WTC11 (cell line): ENCODE results near the gene CTNNA1. TPM values are rescaled to one million over a fixed set of nuclear protein-coding genes. Genes with fewer than 3 reads are reported as not detected.

ENCODE experiments used
- ATAC-seq: fragments of 200-7000 bp; cut with Tn5 transposase; 2 replicates; pipeline ENCODE4 v1.10.0; 2021; ENCODE audit warnings: mild to moderate bottlenecking, moderate library complexity
- CTCF ChIA-PET: fragments of 300-600 bp; sonication (Branson Sonifier 250); formaldehyde crosslinking; loops from one replicate; lab custom pipeline; 2021; ENCODE audit warnings: antibody characterized with exemption; lab: Charles Lee
- POLR2A ChIA-PET: fragments of 350-600 bp; sonication (Branson Sonifier 250); formaldehyde crosslinking; loops from one replicate; lab custom pipeline; 2021; ENCODE audit warnings: antibody characterized with exemption; lab: Charles Lee
- DNase-seq: peaks from one replicate; pipeline ENCODE4 v3.0.0; 2021; ENCODE audit warnings: low spot score
- H3K27ac Mint-ChIP-seq: 2 replicates; pipeline ENCODE4 v1.8.0; 2021; ENCODE audit warnings: mixed read lengths
- H3K27me3 Mint-ChIP-seq: 2 replicates; pipeline ENCODE4 v1.8.0; 2021; ENCODE audit warnings: low read depth, mild to moderate bottlenecking, moderate library complexity, mixed read lengths
- H3K36me3 Mint-ChIP-seq: 2 replicates; pipeline ENCODE4 v1.8.0; 2021; ENCODE audit warnings: mixed read lengths
- H3K4me1 Mint-ChIP-seq: 2 replicates; pipeline ENCODE4 v1.8.0; 2022; ENCODE audit warnings: mixed read lengths
- H3K4me3 Mint-ChIP-seq: 2 replicates; pipeline ENCODE4 v1.8.0; 2021; ENCODE audit warnings: mild to moderate bottlenecking, moderate library complexity, mixed read lengths
- H3K9me3 Mint-ChIP-seq: 2 replicates; pipeline ENCODE4 v1.8.0; 2021; ENCODE audit warnings: mixed read lengths
- E2F4 ChIP-seq: sonication (generic); formaldehyde crosslinking; IDR thresholded peaks from 2 replicates; pipeline ENCODE4 v1.8.1; 2022; ENCODE audit warnings: low read depth, mild to moderate bottlenecking, moderate library complexity, missing genetic modification reagents, borderline replicate concordance
- FOXP1 ChIP-seq: sonication (generic); formaldehyde crosslinking; IDR thresholded peaks from 2 replicates; pipeline ENCODE4 v1.8.0; 2022; ENCODE audit warnings: missing genetic modification reagents, mild to moderate bottlenecking, moderate library complexity, borderline replicate concordance
- IRF2 ChIP-seq: sonication (generic); formaldehyde crosslinking; IDR thresholded peaks from 2 replicates; pipeline ENCODE4 v1.8.0; 2022; ENCODE audit warnings: low read depth, missing genetic modification reagents, borderline replicate concordance
- PRDM15 ChIP-seq: sonication (generic); formaldehyde crosslinking; IDR thresholded peaks from 2 replicates; pipeline ENCODE4 v1.8.0; 2022; ENCODE audit warnings: missing genetic modification reagents
- PRRX2 ChIP-seq: fragments of 250-450 bp; sonication (Bioruptor Pico); IDR thresholded peaks from 2 replicates; pipeline ENCODE4 v1.8.0; 2021; ENCODE audit warnings: mild to moderate bottlenecking
- STAT6 ChIP-seq: sonication (generic); formaldehyde crosslinking; conservative IDR thresholded peaks from 2 replicates; pipeline ENCODE4 v1.8.1; 2023; ENCODE audit warnings: mild to moderate bottlenecking, low read depth, missing genetic modification reagents, moderate library complexity
- TCF7 ChIP-seq: sonication (generic); formaldehyde crosslinking; IDR thresholded peaks from 2 replicates; pipeline ENCODE4 v1.8.0; 2022; ENCODE audit warnings: mild to moderate bottlenecking, low read depth, missing genetic modification reagents, moderate library complexity
- TEAD4 ChIP-seq: sonication (generic); formaldehyde crosslinking; IDR thresholded peaks from 2 replicates; pipeline ENCODE4 v1.8.0; 2022; ENCODE audit warnings: mild to moderate bottlenecking, missing genetic modification reagents
- ZBTB21 ChIP-seq: sonication (generic); formaldehyde crosslinking; IDR thresholded peaks from 2 replicates; pipeline ENCODE4 v1.8.1; 2023; ENCODE audit warnings: mild to moderate bottlenecking, missing genetic modification reagents, borderline replicate concordance
- ZBTB43 ChIP-seq: sonication (generic); formaldehyde crosslinking; IDR thresholded peaks from 2 replicates; pipeline ENCODE4 v1.8.1; 2023; ENCODE audit warnings: mild to moderate bottlenecking, missing genetic modification reagents
- ZMAT4 ChIP-seq: fragments of 250-450 bp; sonication (Bioruptor Pico); IDR thresholded peaks from 2 replicates; pipeline ENCODE4 v1.9.0; 2021; ENCODE audit warnings: mild to moderate bottlenecking
- ZNF532 ChIP-seq: fragments of 250-450 bp; sonication (Bioruptor Pico); IDR thresholded peaks from 2 replicates; pipeline ENCODE4 v1.9.0; 2021; ENCODE audit warnings: mild to moderate bottlenecking, borderline replicate concordance
- total RNA-seq: library from RNA; stranded (reverse); gene quantifications from 3 replicates; pipeline ENCODE4 v1.2.3, GENCODE V29; 2021

The CTNNA1 gene
- total RNA-seq, 1 experiment from 2014 or later = 309 TPM

DNA sequence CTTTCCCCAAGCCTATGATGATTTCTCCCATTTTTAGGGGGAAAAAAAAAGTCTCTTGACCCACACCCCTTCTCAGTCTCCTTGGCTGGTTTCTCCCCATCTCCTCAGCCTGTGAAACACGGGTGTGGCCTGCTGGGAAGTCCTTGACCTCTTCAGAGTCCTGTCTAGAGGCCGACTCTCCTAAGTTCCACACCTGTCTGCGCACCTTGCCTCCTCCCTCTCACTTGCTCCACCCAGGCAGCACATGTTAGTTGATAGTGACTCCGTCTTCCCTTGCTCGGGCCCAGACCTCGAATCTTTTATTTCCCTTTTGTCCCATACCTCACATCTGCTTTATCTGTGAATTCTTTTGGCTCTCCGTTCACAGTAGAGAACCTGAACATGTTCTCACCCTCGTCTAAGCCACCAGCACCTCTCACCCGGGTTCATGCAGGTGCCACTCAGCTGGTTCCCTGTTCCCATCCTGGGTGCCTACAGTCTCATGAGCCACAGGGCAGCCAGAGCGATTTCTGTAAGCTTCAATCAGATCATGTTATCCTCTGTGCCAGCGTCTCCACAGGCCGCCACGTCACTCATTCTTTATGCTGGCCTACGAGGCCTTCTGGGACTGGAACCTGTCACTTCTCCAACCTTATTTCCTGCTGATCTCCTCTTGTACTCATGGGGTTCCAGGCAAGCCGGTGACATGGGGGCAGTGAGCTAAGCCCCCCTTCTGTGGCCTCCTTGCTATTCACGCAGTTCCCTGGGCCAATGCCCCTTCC is 173.6 kb downstream of the CTNNA1 start (continued):
- TF ChIP-seq PRDM15 (CRISPR knock-in tag) (no peak), ZBTB43 (CRISPR knock-in tag) (no peak), PRRX2 (CRISPR knock-in tag) (no peak), IRF2 (CRISPR knock-in tag) (no peak)

DNA sequence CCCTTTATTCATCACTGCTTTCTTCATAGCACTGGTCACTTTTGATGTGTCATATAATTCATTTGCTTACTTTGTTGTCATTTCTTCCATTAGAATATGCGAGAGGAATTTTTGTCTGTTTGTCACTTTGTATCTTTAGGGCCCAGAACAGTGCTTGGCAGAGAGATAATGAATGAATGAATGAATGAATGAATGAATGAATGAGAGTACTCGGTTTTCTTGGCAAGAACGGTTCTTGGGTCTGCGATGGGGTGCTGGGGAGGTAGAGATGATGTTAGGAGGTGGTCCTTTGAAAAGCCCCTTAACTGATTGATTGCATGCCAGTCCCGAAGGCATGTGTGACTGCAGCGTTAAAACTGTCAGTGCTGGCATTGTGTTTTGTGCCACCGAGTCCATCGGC is 174.3 kb downstream of the CTNNA1 start:
- no peak overlapping the region for H3K4me3 Mint-ChIP-seq
- H3K9me3 Mint-ChIP-seq = no peaks in the 10 kb centered on the region
- no peak overlapping the region for H3K27ac Mint-ChIP-seq
- DNase-seq = no peak
- peaks cover 10% of the 10 kb centered on the region for H3K4me1 Mint-ChIP-seq
- ChIA-PET POLR2A (no interaction called here), CTCF (no interaction called here)
- H3K27me3 Mint-ChIP-seq = no peaks in the 10 kb centered on the region
- H3K36me3 Mint-ChIP-seq = peaks cover 60% of the 10 kb centered on the region
- no peak for ATAC-seq
- TF ChIP-seq TCF7 (no peak), ZMAT4 (CRISPR knock-in tag) (no peak)
- TF ChIP-seq, all 79 proteins: peak for 0

DNA sequence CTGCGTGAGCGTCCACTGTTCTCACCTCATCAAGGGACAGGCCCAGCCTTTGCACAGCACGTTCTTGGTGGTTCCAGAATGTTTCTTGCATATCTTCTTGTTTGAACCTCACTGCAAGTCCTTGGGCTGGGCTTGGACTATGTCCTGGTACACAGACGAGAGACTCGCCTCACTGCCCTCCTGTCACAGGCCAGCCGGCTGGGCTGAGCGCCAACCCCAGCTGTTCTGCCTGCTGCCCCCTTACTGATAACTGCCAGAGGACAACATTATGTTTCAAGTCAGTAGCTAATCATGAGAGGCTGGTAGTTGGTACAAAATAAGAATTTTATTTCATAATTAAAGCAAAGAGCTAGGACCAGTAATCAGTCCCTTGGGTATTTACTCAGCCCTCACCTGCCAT is 174.8 kb downstream of the CTNNA1 start:
- DNase-seq (no peak), ATAC-seq (no peak)
- Mint-ChIP-seq H3K4me3 (no peak overlapping the region), H3K9me3 (no peaks in the 10 kb centered on the region), H3K27ac (no peak overlapping the region), H3K27me3 (no peaks in the 10 kb centered on the region), H3K4me1 (peaks cover 10% of the 10 kb centered on the region), H3K36me3 (peaks cover 64% of the 10 kb centered on the region)
- CTCF ChIA-PET = no interaction called here
- POLR2A ChIA-PET = no interaction called here
- no peak for TF ChIP-seq ZBTB21
- no peak for TF ChIP-seq FOXP1 (CRISPR knock-in tag)
- TF ChIP-seq TEAD4 (CRISPR knock-in tag) = no peak
- TF ChIP-seq ZNF532 (CRISPR knock-in tag) = no peak
- no peak for TF ChIP-seq STAT6
- no peak for TF ChIP-seq E2F4 (CRISPR knock-in tag)
